ENCODE data around the gene LILRA5. TPM values are rescaled to one million over a fixed set of nuclear protein-coding genes. Genes with fewer than 3 reads are reported as not detected.
A peak's percentile ranks its signal among the peaks of the same experiment; 100 is the strongest.

The LILRA5 gene
- total and polyA plus RNA-seq, 2 of the 8 experiments (the other 6 are each of a cell fraction or from before 2014, with no cell fraction given) = not detected

DNA sequence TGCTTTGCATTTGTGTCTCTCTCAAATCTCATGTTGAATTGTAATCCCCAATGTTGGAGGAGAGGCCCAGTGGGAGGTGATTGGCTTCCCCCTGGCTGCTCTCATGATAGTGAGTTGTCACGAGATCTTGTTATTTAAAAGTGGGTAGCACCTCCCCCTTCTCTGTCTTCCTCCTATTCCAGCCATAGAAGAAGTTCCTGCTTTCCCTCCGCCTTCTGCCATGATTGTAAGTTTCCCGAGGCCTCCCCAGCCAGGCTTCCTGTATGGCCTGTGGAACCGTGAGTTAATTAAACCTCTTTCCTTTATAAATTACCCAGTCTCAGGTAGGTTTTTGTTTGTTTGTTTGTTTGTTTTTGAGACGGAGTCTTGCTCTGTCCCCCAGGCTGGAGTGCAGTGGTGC is 22.2 kb upstream of the LILRA5 start:
- Histone ChIP-seq H3K4me2 (ENCODE audit: insufficient read depth in 1 of 2, low read depth in 2 of 2, low read length in 2 of 2) (no peak overlapping the region), H4K91ac (replicated peaks; ENCODE audit: insufficient read length, low read length) (no peak overlapping the region), H2BK20ac (ENCODE audit: low read length) (no peak overlapping the region), H4K8ac (ENCODE audit: extremely low read depth, insufficient read depth, low read length) (no peak overlapping the region), H3K23me2 (ENCODE audit: low read depth, low read length) (no peaks in the 10 kb centered on the region), H3K18ac (ENCODE audit: extremely low read depth, low read length) (no peak overlapping the region), H3K4ac (replicated peaks; ENCODE audit: insufficient read length, low read depth, low read length) (no peak overlapping the region), H3K23ac (ENCODE audit: insufficient read length) (no peak overlapping the region), H3K4me3 (ENCODE audit: extremely low read depth in 1 of 4, insufficient read depth in 2 of 4, low read depth in 3 of 4, low read length in 4 of 4) (no peak overlapping the region), H2AK5ac (ENCODE audit: low read depth, low read length) (no peak overlapping the region), H3K79me1 (ENCODE audit: low read depth, low read length) (no peaks in the 10 kb centered on the region), H2BK120ac (replicated peaks; ENCODE audit: low read depth, low read length) (no peak overlapping the region), H2BK5ac (ENCODE audit: low read depth, low read length) (no peak overlapping the region), H3K9me3 (ENCODE audit: insufficient read depth in 2 of 2, low read depth in 1 of 2, low read length in 1 of 2) (no peaks in the 10 kb centered on the region), H2BK12ac (ENCODE audit: low read depth, low read length) (no peak overlapping the region), H4K5ac (ENCODE audit: insufficient read length, low read depth, low read length) (no peak overlapping the region), H3K14ac (ENCODE audit: insufficient read length) (no peak overlapping the region), H2BK15ac (ENCODE audit: low read length) (no peak overlapping the region), H3K36me3 (ENCODE audit: control insufficient read depth in 2 of 4, insufficient read depth in 4 of 4, low read length in 3 of 4) (no peaks in the 10 kb centered on the region), H3K56ac (replicated peaks; ENCODE audit: insufficient read length, low read depth, low read length) (no peak overlapping the region), H3K27ac (ENCODE audit: low read depth, low read length) (no peak overlapping the region), H3K27me3 (replicated peaks in 1 of 4; ENCODE audit: control insufficient read depth in 3 of 4, extremely low read depth in 1 of 4, insufficient read depth in 3 of 4, low read length in 3 of 4) (no peaks in the 10 kb centered on the region), H4K20me1 (replicated peaks in 1 of 2; ENCODE audit: control insufficient read depth in 1 of 2, insufficient read depth in 2 of 2, low read length in 2 of 2) (no peaks in the 10 kb centered on the region), H3K4me1 (replicated peaks in 1 of 4; ENCODE audit: control insufficient read depth in 3 of 4, insufficient read depth in 4 of 4, low read length in 3 of 4) (no peaks in the 10 kb centered on the region; a peak in 1 of 7 replicates), H3K9ac (replicated peaks in 1 of 4; ENCODE audit: extremely low read depth in 1 of 4, low read depth in 3 of 4, low read length in 3 of 4) (no peak overlapping the region), H3K79me2 (ENCODE audit: control insufficient read depth in 1 of 2, insufficient read depth in 2 of 2, low read length in 2 of 2) (no peaks in the 10 kb centered on the region), H2AFZ (ENCODE audit: low read length) (no peak overlapping the region)
- CTCF ChIA-PET (ENCODE audit: partially characterized antibody) = no interaction called here
- DNase-seq (ENCODE audit: low read depth in 1 of 2, low spot score in 2 of 2) = no peak
- POLR2A ChIA-PET (ENCODE audit: partially characterized antibody) = interaction anchor here (0.6 kb wide), 1 partner anchor 153 kb away, joined by 3 read pairs; no protein-coding TSS in a partner anchor
- TF ChIP-seq CBX8 (IDR thresholded peaks at IDR 0.05; ENCODE audit: borderline replicate concordance, low read depth, low read length) = no peak
- TF ChIP-seq NRF1 (IDR thresholded peaks at IDR 0.05; ENCODE audit: low read depth, low read length) = no peak
- no peak for TF ChIP-seq RXRA (IDR thresholded peaks at IDR 0.05; ENCODE audit: insufficient read depth, low read depth, low read length)
- no peak for TF ChIP-seq EZH2 (IDR thresholded peaks at IDR 0.05; ENCODE audit: low read depth, low read length, severe bottlenecking)
- peak; percentile 15; the same call in 1 of the 2 replicates for TF ChIP-seq CHD2 (IDR thresholded peaks at IDR 0.05; ENCODE audit: low read length)
- 0 out of 2 replicates have a peak, but pooled peaks have one; percentile 47 for TF ChIP-seq E2F6 (IDR thresholded peaks at IDR 0.05)
- no peak for TF ChIP-seq HDAC2 (IDR thresholded peaks at IDR 0.05; ENCODE audit: borderline replicate concordance in 1 of 2, low read depth in 2 of 2, low read length in 2 of 2)
- no peak for TF ChIP-seq BACH1 (IDR thresholded peaks at IDR 0.05; ENCODE audit: low read length)
- TF ChIP-seq MAFK (IDR thresholded peaks at IDR 0.05; ENCODE audit: low read depth, low read length) = no peak
- TF ChIP-seq PHF8 (conservative IDR thresholded peaks at IDR 0.05; ENCODE audit: low read depth, low read length) = no peak
- 75% methylated on average over 5 of the region's 5 CpGs; no CpG with 5 or more reads in 1 of the 2 experiments for WGBS, 2 experiments (ENCODE audit: extremely low coverage in 1 of 2, insufficient coverage in 1 of 2, insufficient read length in 1 of 2, insufficient replicate concordance in 2 of 2, low coverage in 1 of 2, low lambda C conversion rate in 2 of 2, missing lambda C conversion rate in 1 of 2)
- FAIRE-seq = no peak

All from H1 (cell line).